Measurements from ENCODE around the gene ZNF821. TPM values are rescaled to one million over a fixed set of nuclear protein-coding genes. Genes with fewer than 3 reads are reported as not detected.

ZNF821 gene
- total and polyA plus RNA-seq, 2 experiments from 2014 or later, result 13.5 to 24.4 TPM

DNA sequence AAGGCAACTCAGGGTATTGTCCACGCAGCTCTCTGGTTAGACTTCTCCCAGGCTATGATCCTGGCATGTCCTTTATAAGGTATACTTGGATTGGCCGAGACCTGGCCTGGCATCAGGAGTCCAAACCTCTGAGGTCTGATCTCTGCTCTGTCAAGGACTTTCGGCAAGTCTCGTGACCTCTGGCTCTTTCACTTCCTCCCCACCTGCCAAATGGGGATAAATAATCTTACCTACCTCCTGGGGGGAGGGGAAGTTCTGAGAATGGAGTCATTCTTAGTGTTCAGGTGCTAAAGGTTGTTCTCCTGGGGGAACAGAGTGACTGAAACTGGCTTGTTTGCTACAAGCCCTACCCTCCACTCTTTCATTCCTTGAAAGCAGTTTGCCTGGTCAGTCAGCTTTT lies 30.6 kb downstream of the ZNF821 start:
- peaks cover 20% of the 10 kb centered on the region for H3K79me2 ChIP-seq
- DNase-seq (ENCODE audit: low spot score), result no peak
- no peaks in the 10 kb centered on the region for H3K36me3 ChIP-seq (replicated peaks; ENCODE audit: insufficient read depth, low read depth)
- no peaks in the 10 kb centered on the region for H3K27me3 ChIP-seq
- H3K9me2 ChIP-seq (replicated peaks; ENCODE audit: insufficient read depth), result no peaks in the 10 kb centered on the region
- no peak overlapping the region for H3K27ac ChIP-seq
- H4K20me1 ChIP-seq (ENCODE audit: insufficient read depth, poor library complexity, severe bottlenecking), result no peaks in the 10 kb centered on the region
- no peak overlapping the region for H3K4me3 ChIP-seq
- 81% methylated on average over 4 of the region's 4 CpGs for WGBS (ENCODE audit: low lambda C conversion rate, missing lambda C conversion rate)
- H2AFZ ChIP-seq, result no peak overlapping the region
- no peak overlapping the region for H3K4me2 ChIP-seq
- H3K9me3 ChIP-seq (ENCODE audit: low read depth), result no peaks in the 10 kb centered on the region
- TF ChIP-seq CTCF (IDR thresholded peaks at IDR 0.05; ENCODE audit: poor library complexity) (no peak), EZH2 (IDR thresholded peaks at IDR 0.05; ENCODE audit: borderline replicate concordance) (no peak)
- no peaks in the 10 kb centered on the region for H3K4me1 ChIP-seq (ENCODE audit: insufficient read depth)

DNA sequence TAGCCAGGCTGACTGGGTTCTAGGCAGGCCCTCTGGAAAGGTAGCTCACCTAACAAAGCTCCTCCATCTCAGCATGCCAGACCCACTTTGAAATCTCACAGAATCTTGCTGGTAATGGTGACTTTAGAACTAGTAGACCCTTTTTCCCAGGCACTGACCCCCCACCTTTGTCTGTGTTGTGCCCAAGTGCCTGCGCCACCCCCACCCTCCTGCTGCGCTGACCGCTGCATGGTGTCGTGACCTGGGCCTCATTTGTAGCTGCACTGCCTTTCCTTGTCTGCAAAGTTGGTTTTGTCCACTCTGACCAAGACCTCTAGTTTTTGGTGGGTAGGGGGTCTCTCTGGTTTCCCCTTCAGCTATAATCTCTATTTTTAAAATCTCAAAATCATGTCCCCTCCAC lies 31.4 kb downstream of the ZNF821 start:
- no peak for DNase-seq (ENCODE audit: low spot score)
- H3K9me3 ChIP-seq (ENCODE audit: low read depth), result no peaks in the 10 kb centered on the region
- H3K4me2 ChIP-seq, result no peak overlapping the region
- no peaks in the 10 kb centered on the region for H3K27me3 ChIP-seq
- H3K36me3 ChIP-seq (replicated peaks; ENCODE audit: insufficient read depth, low read depth), result no peaks in the 10 kb centered on the region
- H4K20me1 ChIP-seq (ENCODE audit: insufficient read depth, poor library complexity, severe bottlenecking), result peaks cover 1% of the 10 kb centered on the region
- no peak for TF ChIP-seq EZH2 (IDR thresholded peaks at IDR 0.05; ENCODE audit: borderline replicate concordance)
- no peak for TF ChIP-seq CTCF (IDR thresholded peaks at IDR 0.05; ENCODE audit: poor library complexity)
- no peak for TF ChIP-seq EZH2phosphoT487 (IDR thresholded peaks at IDR 0.05; ENCODE audit: low read depth, severe bottlenecking, unreplicated experiment)
- H3K27ac ChIP-seq, result no peak overlapping the region
- H3K79me2 ChIP-seq, result peaks cover 25% of the 10 kb centered on the region
- no peak overlapping the region for H2AFZ ChIP-seq
- H3K4me1 ChIP-seq (ENCODE audit: insufficient read depth), result peaks cover under 1% of the 10 kb centered on the region
- 89% methylated on average over 4 of the region's 4 CpGs for WGBS (ENCODE audit: low lambda C conversion rate, missing lambda C conversion rate)
- H3K4me3 ChIP-seq, result no peak overlapping the region
- H3K9me2 ChIP-seq (replicated peaks; ENCODE audit: insufficient read depth), result no peaks in the 10 kb centered on the region

DNA sequence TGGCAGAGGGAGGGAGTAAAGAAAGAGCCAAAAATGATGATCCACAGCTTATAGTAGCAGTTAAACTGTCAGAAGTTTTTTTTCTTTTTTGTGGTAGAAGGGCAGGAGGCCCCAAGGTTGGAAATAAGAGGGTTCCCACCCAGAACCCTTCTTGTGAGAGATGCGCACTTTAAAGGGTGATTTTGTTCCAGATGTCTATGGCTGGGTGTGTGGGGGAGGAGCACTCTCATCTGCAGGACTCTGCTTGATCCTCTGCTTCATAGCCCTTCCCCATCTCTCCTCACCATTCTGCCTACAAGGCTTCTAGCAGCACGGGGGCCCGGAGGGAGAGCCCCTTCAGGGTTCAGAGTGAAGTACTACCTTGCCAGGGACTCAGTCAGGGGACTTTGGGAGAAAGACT lies 31.8 kb downstream of the ZNF821 start:
- H3K4me2 ChIP-seq, result no peak overlapping the region
- H3K27me3 ChIP-seq, result no peaks in the 10 kb centered on the region
- H3K4me1 ChIP-seq (ENCODE audit: insufficient read depth), result peaks cover 5% of the 10 kb centered on the region
- no peak for DNase-seq (ENCODE audit: low spot score)
- H3K79me2 ChIP-seq, result peaks cover 28% of the 10 kb centered on the region
- H3K36me3 ChIP-seq (replicated peaks; ENCODE audit: insufficient read depth, low read depth), result no peaks in the 10 kb centered on the region
- H3K9me2 ChIP-seq (replicated peaks; ENCODE audit: insufficient read depth), result no peaks in the 10 kb centered on the region
- peaks cover 3% of the 10 kb centered on the region for H4K20me1 ChIP-seq (ENCODE audit: insufficient read depth, poor library complexity, severe bottlenecking)
- no peaks in the 10 kb centered on the region for H3K9me3 ChIP-seq (ENCODE audit: low read depth)
- TF ChIP-seq EZH2 (IDR thresholded peaks at IDR 0.05; ENCODE audit: borderline replicate concordance) (no peak), EZH2phosphoT487 (IDR thresholded peaks at IDR 0.05; ENCODE audit: low read depth, severe bottlenecking, unreplicated experiment) (no peak), CTCF (IDR thresholded peaks at IDR 0.05; ENCODE audit: poor library complexity) (no peak)
- H3K27ac ChIP-seq, result no peak overlapping the region
- no peak overlapping the region for H2AFZ ChIP-seq
- H3K4me3 ChIP-seq, result no peak overlapping the region
- 96% methylated on average over 3 of the region's 3 CpGs for WGBS (ENCODE audit: low lambda C conversion rate, missing lambda C conversion rate)

DNA sequence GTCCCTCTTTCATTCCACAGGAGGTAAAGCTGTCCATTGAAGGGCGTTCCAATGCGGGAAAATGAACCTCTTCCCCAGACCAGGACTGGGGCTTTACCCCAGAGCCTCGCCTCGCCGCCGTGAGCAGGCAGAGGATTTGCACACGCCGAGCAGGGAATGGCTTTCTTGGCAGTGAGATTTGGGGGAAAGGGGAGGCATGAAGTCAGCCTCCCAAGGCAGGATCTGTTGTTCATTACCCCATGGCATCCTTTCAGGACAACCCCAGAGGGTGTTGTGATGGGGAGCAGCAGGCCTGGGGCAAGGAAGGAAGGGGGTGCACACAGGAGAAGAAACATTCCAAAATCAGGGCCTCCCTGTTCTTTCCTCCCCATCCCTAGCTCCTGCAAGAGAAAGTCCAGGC lies 32.2 kb downstream of the ZNF821 start:
- no peaks in the 10 kb centered on the region for H3K9me2 ChIP-seq (replicated peaks; ENCODE audit: insufficient read depth)
- H4K20me1 ChIP-seq (ENCODE audit: insufficient read depth, poor library complexity, severe bottlenecking), result peaks cover 3% of the 10 kb centered on the region
- no peak overlapping the region for H3K4me3 ChIP-seq
- DNase-seq (ENCODE audit: low spot score), result no peak
- no peak overlapping the region for H3K27ac ChIP-seq
- no peak overlapping the region for H2AFZ ChIP-seq
- no peaks in the 10 kb centered on the region for H3K27me3 ChIP-seq
- no peaks in the 10 kb centered on the region for H3K36me3 ChIP-seq (replicated peaks; ENCODE audit: insufficient read depth, low read depth)
- peaks cover 32% of the 10 kb centered on the region for H3K79me2 ChIP-seq
- H3K9me3 ChIP-seq (ENCODE audit: low read depth), result no peaks in the 10 kb centered on the region
- TF ChIP-seq EZH2phosphoT487 (IDR thresholded peaks at IDR 0.05; ENCODE audit: low read depth, severe bottlenecking, unreplicated experiment) (no peak), EZH2 (IDR thresholded peaks at IDR 0.05; ENCODE audit: borderline replicate concordance) (no peak), CTCF (IDR thresholded peaks at IDR 0.05; ENCODE audit: poor library complexity) (no peak)
- no peak overlapping the region for H3K4me2 ChIP-seq
- H3K4me1 ChIP-seq (ENCODE audit: insufficient read depth), result peaks cover 9% of the 10 kb centered on the region
- 97% methylated on average over 8 of the region's 8 CpGs for WGBS (ENCODE audit: low lambda C conversion rate, missing lambda C conversion rate)
